Thyroid gland (tissue), 4 donors: ENCODE data around the gene TNFAIP8L3. TPM values are rescaled to one million over a fixed set of nuclear protein-coding genes. Genes with fewer than 3 reads are reported as not detected.

Source experiments
- DNase-seq, 2 donors: peaks; one replicate each; pipeline ENCODE4 v3.0.0-alpha.2; 2019
- H3K27ac ChIP-seq, 3 donors: fragments of 200-600 bp; sonication (generic); 1 replicate in 2 of 3; 2 replicates in 1 of 3; pipeline ENCODE4 v1.5.1; 2016 to 2019; ENCODE audit warnings: mild to moderate bottlenecking in 1 of 3, moderate library complexity in 1 of 3
- H3K27me3 ChIP-seq: fragments of 200-600 bp; sonication (generic); one replicate; pipeline ENCODE4 v1.5.1; 2019
- H3K36me3 ChIP-seq, 2 donors: fragments of 200-600 bp; sonication (generic); one replicate each; pipeline ENCODE4 v1.5.1; 2016 to 2019
- H3K4me1 ChIP-seq, 2 donors: fragments of 200-600 bp; sonication (generic); one replicate each; pipeline ENCODE4 v1.5.1; 2017 to 2019
- H3K4me3 ChIP-seq, 3 donors: fragments of 200-600 bp; sonication (generic); replicated peaks in 1 of 3; 1 replicate in 2 of 3; 2 replicates in 1 of 3; pipeline ENCODE4 v1.5.1; 2016; ENCODE audit warnings: mild to moderate bottlenecking in 1 of 3
- H3K9me3 ChIP-seq: fragments of 200-600 bp; sonication (generic); one replicate; pipeline ENCODE4 v1.5.1; 2017
- POLR2A ChIP-seq, 2 donors: fragments of 450-650 bp; IDR thresholded peaks; one replicate each; pipeline ENCODE4 v1.6.1; 2017; ENCODE audit warnings: antibody characterized with exemption in 2 of 2, mild to moderate bottlenecking in 2 of 2, moderate library complexity in 1 of 2
- WGBS, 2 donors: methylation state at CpG; one replicate each; pipeline ENCODE4 v1.1.5; 2017; 5-methylcytosine and 5-hydroxymethylcytosine counted together
- intact Hi-C: fragments of 100-400 bp; cut with DNase I; formaldehyde crosslinking; loops from one replicate; pipeline ENCODE4 v1.15.1; 2023
- total RNA-seq, 4 donors: library from RNA; depleted of rRNA; stranded (reverse); fragments of >200 nt; gene quantifications; one replicate each; pipeline ENCODE4 v1.2.3, GENCODE V29; 2016
- TF ChIP-seq, protein P1 (sequence below), 6 experiments: fragments of 200-600 bp in 3 of 6; fragments of 450-650 bp in 3 of 6; sonication (generic) in 3 of 6; IDR thresholded peaks; one replicate each; pipeline ENCODE4 v1.5.1; 2016 to 2019; ENCODE audit warnings: antibody characterized with exemption in 6 of 6, mild to moderate bottlenecking in 2 of 6, inconsistent platforms in 1 of 6, moderate library complexity in 1 of 6

The TNFAIP8L3 gene
- total RNA-seq, 4 donors from 2014 or later: 3.1 to 20.7 (median 7.6) TPM

DNA sequence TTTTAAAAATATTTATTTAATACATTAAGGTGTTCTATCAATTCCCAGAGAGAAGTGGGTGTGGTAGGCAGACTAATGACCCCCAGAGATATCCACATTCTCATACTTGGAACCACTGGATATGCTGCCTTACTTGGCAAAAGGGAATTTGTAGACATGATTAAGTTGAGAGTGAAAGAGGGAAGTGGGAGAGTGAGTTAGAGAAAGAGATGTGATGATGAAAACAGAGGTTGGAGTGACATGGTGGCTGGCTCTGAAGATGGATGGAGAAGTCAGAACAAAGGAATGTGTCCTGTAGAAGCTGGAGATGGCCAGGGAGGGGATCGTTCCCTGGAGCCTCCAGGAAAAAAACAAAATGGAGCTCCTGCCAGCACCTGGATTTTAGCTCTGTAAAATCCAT is 32.0 kb downstream of the TNFAIP8L3 start:
- DNase-seq: no peak
- H3K4me3 ChIP-seq: no peak overlapping the region
- no peaks in the 10 kb centered on the region for H3K4me1 ChIP-seq
- 71 to 83% methylated on average over 1 of the region's 1 CpG for WGBS, 2 donors
- no peak for TF ChIP-seq POLR2A (IDR thresholded peaks at IDR 0.05)
- TF ChIP-seq, protein P1, sequence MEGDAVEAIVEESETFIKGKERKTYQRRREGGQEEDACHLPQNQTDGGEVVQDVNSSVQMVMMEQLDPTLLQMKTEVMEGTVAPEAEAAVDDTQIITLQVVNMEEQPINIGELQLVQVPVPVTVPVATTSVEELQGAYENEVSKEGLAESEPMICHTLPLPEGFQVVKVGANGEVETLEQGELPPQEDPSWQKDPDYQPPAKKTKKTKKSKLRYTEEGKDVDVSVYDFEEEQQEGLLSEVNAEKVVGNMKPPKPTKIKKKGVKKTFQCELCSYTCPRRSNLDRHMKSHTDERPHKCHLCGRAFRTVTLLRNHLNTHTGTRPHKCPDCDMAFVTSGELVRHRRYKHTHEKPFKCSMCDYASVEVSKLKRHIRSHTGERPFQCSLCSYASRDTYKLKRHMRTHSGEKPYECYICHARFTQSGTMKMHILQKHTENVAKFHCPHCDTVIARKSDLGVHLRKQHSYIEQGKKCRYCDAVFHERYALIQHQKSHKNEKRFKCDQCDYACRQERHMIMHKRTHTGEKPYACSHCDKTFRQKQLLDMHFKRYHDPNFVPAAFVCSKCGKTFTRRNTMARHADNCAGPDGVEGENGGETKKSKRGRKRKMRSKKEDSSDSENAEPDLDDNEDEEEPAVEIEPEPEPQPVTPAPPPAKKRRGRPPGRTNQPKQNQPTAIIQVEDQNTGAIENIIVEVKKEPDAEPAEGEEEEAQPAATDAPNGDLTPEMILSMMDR (IDR thresholded peaks at IDR 0.05): no peak
- intact Hi-C loops: no loop called here
- H3K36me3 ChIP-seq: no peaks in the 10 kb centered on the region
- no peaks in the 10 kb centered on the region for H3K27me3 ChIP-seq
- no peaks in the 10 kb centered on the region for H3K9me3 ChIP-seq
- H3K27ac ChIP-seq: no peak overlapping the region

DNA sequence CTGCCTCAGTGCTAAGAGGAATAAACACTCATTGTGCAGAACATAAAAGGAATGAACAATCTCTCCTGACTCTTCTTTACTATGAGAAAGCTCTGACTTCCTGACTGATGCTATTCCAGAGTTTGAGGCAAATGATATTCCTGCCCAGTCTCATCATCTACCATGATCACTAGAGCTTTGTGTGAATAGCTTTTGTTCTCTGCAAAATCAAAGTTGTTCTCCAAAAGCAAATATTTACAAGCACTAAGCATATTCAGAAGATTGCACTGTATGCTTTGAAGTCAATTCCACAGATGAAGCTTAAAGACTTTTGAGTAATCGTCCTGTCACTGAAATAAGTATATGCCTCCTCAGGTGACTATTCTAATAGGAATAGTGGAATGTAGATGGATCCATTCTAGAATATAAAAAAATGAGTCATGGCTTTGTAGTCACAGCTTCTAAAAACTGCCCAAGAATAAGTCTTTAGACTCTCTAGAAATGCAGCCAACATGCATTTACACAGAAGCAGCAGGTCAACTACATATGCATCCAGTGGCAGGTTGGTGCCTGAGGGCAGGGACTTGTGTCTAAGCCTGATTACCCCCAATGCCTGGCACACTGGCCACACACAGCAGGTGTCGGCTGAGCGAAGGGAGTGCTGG is 34.6 kb downstream of the TNFAIP8L3 start:
- 80 to 96% methylated on average over 3 of the region's 3 CpGs for WGBS, 2 donors
- TF ChIP-seq, protein P1 (IDR thresholded peaks at IDR 0.05): no peak
- no peak for TF ChIP-seq POLR2A (IDR thresholded peaks at IDR 0.05)
- intact Hi-C loops: no loop called here
- no peak for DNase-seq
- no peaks in the 10 kb centered on the region for H3K27me3 ChIP-seq
- H3K36me3 ChIP-seq: no peaks in the 10 kb centered on the region
- H3K4me3 ChIP-seq: no peak overlapping the region
- H3K27ac ChIP-seq: no peak overlapping the region
- no peaks in the 10 kb centered on the region for H3K4me1 ChIP-seq
- no peaks in the 10 kb centered on the region for H3K9me3 ChIP-seq

DNA sequence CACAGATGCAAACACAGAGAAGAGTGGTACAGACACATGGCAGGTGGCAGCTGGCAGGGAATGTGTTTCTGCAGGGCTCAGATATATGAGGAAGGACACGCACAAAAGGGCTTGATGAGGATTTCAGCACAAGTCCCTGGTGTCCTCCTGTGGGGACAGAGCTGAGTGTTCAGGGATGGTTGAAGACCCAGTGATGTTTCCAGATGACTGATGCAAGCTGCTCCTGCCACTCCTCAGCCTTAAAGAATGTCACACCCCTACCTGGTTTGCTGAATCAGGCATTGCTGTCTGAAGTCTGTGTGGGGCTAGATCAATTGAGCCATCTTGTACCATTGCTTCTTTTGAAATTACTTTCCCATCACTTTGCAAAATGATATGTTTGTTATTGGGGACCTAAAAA is 40.2 kb downstream of the TNFAIP8L3 start:
- H3K27me3 ChIP-seq: no peaks in the 10 kb centered on the region
- intact Hi-C loops: no loop called here
- H3K9me3 ChIP-seq: no peaks in the 10 kb centered on the region
- H3K4me3 ChIP-seq: no peak overlapping the region
- TF ChIP-seq, protein P1 (IDR thresholded peaks at IDR 0.05): no peak
- TF ChIP-seq POLR2A (IDR thresholded peaks at IDR 0.05): no peak
- H3K27ac ChIP-seq: no peak overlapping the region
- no peaks in the 10 kb centered on the region for H3K36me3 ChIP-seq
- no peak for DNase-seq
- WGBS, 2 donors: 94 to 100% methylated on average over 1 of the region's 1 CpG
- peaks cover 8 to 9% of the 10 kb centered on the region in 2 donors for H3K4me1 ChIP-seq

DNA sequence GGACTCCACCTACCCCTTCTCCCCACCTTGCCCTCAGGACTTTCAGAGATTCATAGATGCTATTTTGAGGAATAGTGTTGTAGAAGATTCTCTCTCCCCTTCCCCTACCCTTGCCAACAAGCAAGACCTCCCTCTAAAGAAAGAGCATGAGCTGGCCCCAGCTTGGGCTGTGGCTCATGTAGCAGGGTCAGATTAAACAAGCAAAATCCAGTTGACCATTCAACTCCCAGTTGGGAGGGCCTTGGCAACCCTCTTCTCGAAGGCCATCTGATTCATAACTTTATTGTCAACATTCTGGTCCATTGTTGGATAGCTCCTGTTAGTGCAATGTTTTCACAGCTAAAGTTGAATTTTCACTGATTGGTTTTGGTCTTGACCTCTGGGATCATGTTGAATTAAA is 41.1 kb downstream of the TNFAIP8L3 start:
- no peak overlapping the region for H3K4me3 ChIP-seq
- TF ChIP-seq, protein P1 (IDR thresholded peaks at IDR 0.05): no peak
- TF ChIP-seq POLR2A (IDR thresholded peaks at IDR 0.05): no peak
- no peaks in the 10 kb centered on the region for H3K27me3 ChIP-seq
- H3K9me3 ChIP-seq: no peaks in the 10 kb centered on the region
- H3K27ac ChIP-seq: no peak overlapping the region
- intact Hi-C loops: no loop called here
- peaks cover 8 to 11% of the 10 kb centered on the region in 2 donors for H3K4me1 ChIP-seq
- H3K36me3 ChIP-seq: no peaks in the 10 kb centered on the region
- DNase-seq: no peak
- WGBS, 2 donors: 73 to 86% methylated on average over 1 of the region's 1 CpG

DNA sequence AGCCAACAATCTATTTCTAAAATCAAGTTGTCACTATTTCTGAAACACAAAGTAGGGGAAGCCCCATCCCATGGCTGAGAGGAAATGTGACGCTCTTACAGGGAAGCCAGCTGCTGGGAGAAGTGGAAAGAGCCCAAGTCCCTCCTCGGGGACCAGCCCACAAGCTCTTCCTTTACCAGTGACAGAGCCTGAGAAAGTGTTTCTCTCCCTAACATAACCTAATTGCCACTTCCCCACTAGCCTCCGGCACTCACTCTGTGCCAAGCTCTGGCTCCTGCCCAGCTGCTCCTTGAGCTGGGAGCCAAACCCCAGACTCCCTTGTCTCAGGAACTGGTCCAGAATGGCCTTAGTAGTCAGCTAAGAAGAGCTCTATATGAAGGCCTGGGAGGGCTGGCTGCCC is 42.9 kb downstream of the TNFAIP8L3 start:
- Histone ChIP-seq H3K27me3 (no peaks in the 10 kb centered on the region), H3K9me3 (no peaks in the 10 kb centered on the region), H3K36me3 (no peaks in the 10 kb centered on the region), H3K4me1 (peaks cover 19 to 29% of the 10 kb centered on the region in 2 donors), H3K4me3 (no peak overlapping the region), H3K27ac (no peak overlapping the region)
- intact Hi-C loops: no loop called here
- WGBS, 2 donors: 12 to 38% methylated on average over 3 of the region's 3 CpGs
- peak; percentile 46 to 58 for DNase-seq
- TF ChIP-seq, protein P1 (IDR thresholded peaks at IDR 0.05): no peak
- no peak for TF ChIP-seq POLR2A (IDR thresholded peaks at IDR 0.05)
